ENCODE data around the gene OXNAD1.

The OXNAD1 gene

GRCh38 chr3:16284633-16285032 lies 19.6 kb downstream of the OXNAD1 start:
- no peak for DNase-seq

- peak; percentile 86 for DNase-seq
Measured at GRCh38 chr3:16286161-16286560, 21.1 kb downstream of the OXNAD1 start.

GRCh38 chr3:16286751-16287543 lies 21.9 kb downstream of the OXNAD1 start:
- DNase-seq = no peak

- no peak for DNase-seq
Measured at GRCh38 chr3:16288664-16289063, 23.7 kb downstream of the OXNAD1 start.

- DNase-seq = no peak
Measured at GRCh38 chr3:16289144-16289889, 24.3 kb downstream of the OXNAD1 start.

GRCh38 chr3:16290007-16290826 lies 25.2 kb downstream of the OXNAD1 start:
- peak; percentile 77 for DNase-seq

- peak; percentile 58 for DNase-seq
Measured at GRCh38 chr3:16290827-16291196, 25.8 kb downstream of the OXNAD1 start.

- no peak for DNase-seq
Measured at GRCh38 chr3:16294844-16295243, 29.8 kb downstream of the OXNAD1 start.

- DNase-seq = no peak
Measured at GRCh38 chr3:16295298-16295890, 30.4 kb downstream of the OXNAD1 start.

GRCh38 chr3:16297997-16298885 lies 33.2 kb downstream of the OXNAD1 start:
- no peak for DNase-seq

- no peak for DNase-seq
Measured at GRCh38 chr3:16298891-16299290, 33.9 kb downstream of the OXNAD1 start.

GRCh38 chr3:16299746-16300145 lies 34.7 kb downstream of the OXNAD1 start:
- no peak for DNase-seq

- peak; percentile 50 for DNase-seq
Measured at GRCh38 chr3:16300307-16300706, 35.3 kb downstream of the OXNAD1 start.

GRCh38 chr3:16300881-16301359 lies 35.9 kb downstream of the OXNAD1 start:
- peak; percentile 81 for DNase-seq

- peak; percentile 48 for DNase-seq
Measured at GRCh38 chr3:16301507-16301906, 36.5 kb downstream of the OXNAD1 start.

GRCh38 chr3:16302082-16302631 lies 37.1 kb downstream of the OXNAD1 start:
- DNase-seq = no peak

- DNase-seq = no peak
Measured at GRCh38 chr3:16303037-16303575, 38.1 kb downstream of the OXNAD1 start.

GRCh38 chr3:16304061-16305010 lies 39.3 kb downstream of the OXNAD1 start:
- no peak for DNase-seq

GRCh38 chr3:16305111-16305541 lies 40.1 kb downstream of the OXNAD1 start:
- DNase-seq = peak; percentile 71
